ENCODE measurements around the gene C9orf78.

Gene C9orf78

GRCh38 chr9:129879103-129879699 lies 44.1 kb upstream of the C9orf78 start:
- no peak for DNase-seq (ENCODE audit: low read depth in 2 of 2)
- TF ChIP-seq, protein P1, sequence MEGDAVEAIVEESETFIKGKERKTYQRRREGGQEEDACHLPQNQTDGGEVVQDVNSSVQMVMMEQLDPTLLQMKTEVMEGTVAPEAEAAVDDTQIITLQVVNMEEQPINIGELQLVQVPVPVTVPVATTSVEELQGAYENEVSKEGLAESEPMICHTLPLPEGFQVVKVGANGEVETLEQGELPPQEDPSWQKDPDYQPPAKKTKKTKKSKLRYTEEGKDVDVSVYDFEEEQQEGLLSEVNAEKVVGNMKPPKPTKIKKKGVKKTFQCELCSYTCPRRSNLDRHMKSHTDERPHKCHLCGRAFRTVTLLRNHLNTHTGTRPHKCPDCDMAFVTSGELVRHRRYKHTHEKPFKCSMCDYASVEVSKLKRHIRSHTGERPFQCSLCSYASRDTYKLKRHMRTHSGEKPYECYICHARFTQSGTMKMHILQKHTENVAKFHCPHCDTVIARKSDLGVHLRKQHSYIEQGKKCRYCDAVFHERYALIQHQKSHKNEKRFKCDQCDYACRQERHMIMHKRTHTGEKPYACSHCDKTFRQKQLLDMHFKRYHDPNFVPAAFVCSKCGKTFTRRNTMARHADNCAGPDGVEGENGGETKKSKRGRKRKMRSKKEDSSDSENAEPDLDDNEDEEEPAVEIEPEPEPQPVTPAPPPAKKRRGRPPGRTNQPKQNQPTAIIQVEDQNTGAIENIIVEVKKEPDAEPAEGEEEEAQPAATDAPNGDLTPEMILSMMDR (IDR thresholded peaks at IDR 0.05; ENCODE audit: low read depth, low read length) = no peak
- no peak overlapping the region for H3K4me3 ChIP-seq (replicated peaks in 1 of 2; ENCODE audit: low read depth in 2 of 2, low read length in 2 of 2)

- H3K4me3 ChIP-seq (replicated peaks in 1 of 2; ENCODE audit: low read depth in 2 of 2, low read length in 2 of 2) = no peak overlapping the region
- no peak for DNase-seq (ENCODE audit: low read depth in 2 of 2)
- TF ChIP-seq, protein P1 (IDR thresholded peaks at IDR 0.05; ENCODE audit: low read depth, low read length) = no peak
Measured at GRCh38 chr9:129878291-129878690, 43.2 kb upstream of the C9orf78 start.

- TF ChIP-seq, protein P1 (IDR thresholded peaks at IDR 0.05; ENCODE audit: low read depth, low read length) = no peak
- no peak overlapping the region for H3K4me3 ChIP-seq (replicated peaks in 1 of 2; ENCODE audit: low read depth in 2 of 2, low read length in 2 of 2)
- no peak for DNase-seq (ENCODE audit: low read depth in 2 of 2)
Measured at GRCh38 chr9:129876815-129877214, 41.7 kb upstream of the C9orf78 start.

- H3K4me3 ChIP-seq (replicated peaks in 1 of 2; ENCODE audit: low read depth in 2 of 2, low read length in 2 of 2) = no peak overlapping the region
- peak in 1 of 2 donors; percentile 4 for DNase-seq (ENCODE audit: low read depth in 2 of 2)
- TF ChIP-seq, protein P1 (IDR thresholded peaks at IDR 0.05; ENCODE audit: low read depth, low read length) = no peak
Measured at GRCh38 chr9:129875687-129876395, 40.8 kb upstream of the C9orf78 start.

- TF ChIP-seq, protein P1 (IDR thresholded peaks at IDR 0.05; ENCODE audit: low read depth, low read length) = peak; percentile 18
- no peak overlapping the region for H3K4me3 ChIP-seq (replicated peaks in 1 of 2; ENCODE audit: low read depth in 2 of 2, low read length in 2 of 2)
- DNase-seq (ENCODE audit: low read depth in 2 of 2) = no peak
Measured at GRCh38 chr9:129875181-129875611, 40.1 kb upstream of the C9orf78 start.

GRCh38 chr9:129874261-129875101 lies 39.4 kb upstream of the C9orf78 start:
- no peak for DNase-seq (ENCODE audit: low read depth in 2 of 2)
- H3K4me3 ChIP-seq (replicated peaks in 1 of 2; ENCODE audit: low read depth in 2 of 2, low read length in 2 of 2) = no peak overlapping the region
- TF ChIP-seq, protein P1 (IDR thresholded peaks at IDR 0.05; ENCODE audit: low read depth, low read length) = no peak

Data from cardiac fibroblast (primary cell).